HTERT RPE-1 (cell line): ENCODE data around the gene PTCSC3.

Source experiments
- in situ Hi-C: fragments of 300-500 bp; cut with MboI; formaldehyde crosslinking; loops from 4 replicates; pipeline ENCODE4 v1.14.3; 2020; ENCODE audit warnings: low sequenced_read_pairs

Gene PTCSC3

DNA sequence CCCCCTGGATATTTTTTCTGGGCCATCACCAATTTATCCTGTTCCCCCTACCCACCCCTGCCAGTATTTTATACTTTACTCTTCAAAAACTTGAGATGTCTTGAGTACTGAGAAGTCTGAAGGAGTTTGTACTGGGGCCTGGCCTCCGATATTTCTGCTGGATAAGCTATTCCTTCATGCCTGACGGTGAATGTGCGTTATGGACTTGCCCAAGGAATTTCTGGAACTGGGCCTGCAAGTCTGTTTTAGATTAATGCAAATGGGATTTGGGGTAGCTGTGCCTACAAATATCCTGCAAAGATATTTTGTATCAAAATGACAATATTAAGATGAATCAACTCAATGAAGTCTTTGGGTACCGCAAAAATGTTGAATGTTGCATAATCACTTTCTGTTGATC is at the start of gene PTCSC3:
Gene PTCSC3 (minus strand): TSS at position 199 of the 400 bp plus-strand sequence.
- in situ Hi-C loops = no loop called here

DNA sequence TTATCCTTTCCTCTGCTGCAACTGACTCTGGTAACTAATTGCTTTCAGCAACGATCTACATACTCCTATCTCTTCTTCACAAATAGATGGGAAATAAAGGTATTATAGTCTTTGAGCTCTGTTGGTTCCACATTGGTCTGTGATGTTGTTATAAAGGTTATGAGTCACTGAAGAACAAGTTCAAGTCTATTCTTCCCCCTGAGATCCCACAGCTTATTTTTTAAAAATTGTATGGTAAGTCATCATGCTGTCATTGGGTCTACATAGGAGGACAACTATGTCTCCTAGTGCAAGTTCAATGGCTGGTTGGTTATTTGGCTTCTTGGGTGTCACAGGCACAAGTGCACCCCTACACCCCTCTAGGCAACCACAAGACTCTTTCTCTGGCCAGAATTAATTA is 49.6 kb upstream of the PTCSC3 start:
- in situ Hi-C loops = no loop called here

DNA sequence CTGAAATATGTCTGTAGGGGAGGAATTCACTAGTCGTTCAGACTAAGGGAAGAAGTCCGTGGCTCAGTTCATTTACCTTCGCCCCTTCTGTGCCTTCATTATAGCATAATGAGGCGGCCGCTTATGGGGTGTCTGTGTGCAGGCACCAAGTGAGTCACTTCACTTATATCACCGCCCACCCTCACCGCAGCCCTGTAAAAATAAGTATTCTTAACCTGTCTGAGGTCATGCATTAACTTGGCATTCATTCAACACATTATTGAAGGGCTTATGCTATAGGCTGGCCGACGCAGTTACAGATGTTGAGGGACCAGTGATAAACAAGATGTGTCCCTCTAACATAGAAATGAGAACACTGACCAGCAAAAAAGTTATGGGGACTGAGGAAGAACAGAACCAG is 47.7 kb upstream of the PTCSC3 start:
- in situ Hi-C loops = no loop called here

DNA sequence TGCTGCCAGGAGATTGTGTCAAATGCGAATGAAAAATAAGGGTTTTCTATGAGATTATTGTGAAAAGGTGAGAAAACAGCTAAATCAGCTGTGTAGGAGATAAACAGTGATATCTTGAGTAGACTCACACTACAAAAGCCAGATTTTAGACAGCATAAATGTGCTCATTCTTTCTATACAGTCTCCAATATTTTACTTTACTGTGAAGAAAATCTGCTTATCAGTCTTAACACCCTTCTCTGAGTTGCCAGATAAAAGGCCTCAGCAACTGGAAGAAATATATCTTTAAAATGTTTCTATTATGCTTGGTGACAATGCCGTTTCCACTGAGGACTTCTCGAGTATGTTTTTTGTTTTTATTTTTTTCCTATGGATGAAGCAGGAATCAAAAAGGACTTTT is 47.0 kb upstream of the PTCSC3 start:
- in situ Hi-C loops = no loop called here

DNA sequence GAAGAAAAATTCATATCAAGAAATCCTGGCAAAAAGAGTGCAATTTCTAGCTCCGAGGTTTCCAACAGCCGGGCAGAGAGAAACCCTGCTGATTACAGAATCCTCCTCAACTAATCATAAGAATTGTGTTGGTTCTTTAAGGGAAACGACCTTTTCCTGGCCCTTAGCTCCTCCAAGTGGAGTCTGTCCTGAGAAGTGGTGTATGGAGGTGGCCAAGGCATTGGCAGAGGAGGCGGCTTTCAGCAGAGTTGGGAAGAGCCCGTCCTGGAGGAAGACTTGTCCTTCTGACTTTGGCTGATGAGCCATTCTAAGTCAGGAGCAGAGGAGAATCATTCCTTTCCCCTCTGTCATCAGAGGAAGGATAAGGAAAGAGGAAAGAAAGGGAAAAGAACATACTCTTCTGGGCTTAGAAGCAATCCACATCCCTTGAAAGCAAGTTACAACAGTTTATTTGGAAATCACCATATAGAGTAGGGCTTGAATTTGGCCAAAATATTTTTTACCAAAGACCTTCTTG is 46.5 kb upstream of the PTCSC3 start:
- in situ Hi-C loops = no loop called here

DNA sequence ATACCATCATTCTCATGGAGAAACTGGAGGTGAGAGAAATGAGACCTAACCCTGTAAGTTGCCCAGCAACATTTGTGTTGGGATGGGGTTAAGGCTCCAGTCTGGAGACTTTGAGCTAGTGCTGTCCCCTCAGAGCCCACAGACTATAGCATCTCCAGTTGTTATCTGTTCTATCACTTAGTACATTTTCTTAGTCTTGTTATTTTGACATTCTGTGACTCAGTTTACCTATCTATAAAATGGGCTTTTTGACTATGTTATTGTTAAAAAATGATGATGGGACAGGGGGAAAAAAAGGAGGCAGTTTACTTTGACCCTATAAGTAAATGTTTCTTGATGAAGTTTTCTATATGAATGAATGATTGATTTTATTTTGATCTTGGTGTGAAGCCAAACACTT is 45.8 kb upstream of the PTCSC3 start:
- in situ Hi-C loops = no loop called here

DNA sequence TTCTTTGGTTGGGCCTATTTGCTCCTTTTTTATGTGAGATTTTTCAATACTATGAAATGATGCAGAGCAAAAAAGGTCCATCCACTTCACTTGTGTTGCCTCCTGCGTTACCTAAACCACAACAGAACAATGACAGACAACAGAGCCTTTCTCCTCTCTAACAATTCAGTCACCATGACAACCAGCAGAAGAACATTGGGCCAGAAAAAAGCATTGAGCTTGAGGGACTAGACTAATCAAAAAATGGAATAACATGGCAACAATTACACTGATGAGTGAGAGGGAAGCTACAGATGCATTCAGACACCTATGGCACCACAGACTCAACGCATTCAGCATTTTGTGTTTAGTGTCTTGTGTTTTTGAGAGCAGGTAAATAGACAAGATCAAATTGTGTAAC is 44.6 kb upstream of the PTCSC3 start:
- in situ Hi-C loops = no loop called here

DNA sequence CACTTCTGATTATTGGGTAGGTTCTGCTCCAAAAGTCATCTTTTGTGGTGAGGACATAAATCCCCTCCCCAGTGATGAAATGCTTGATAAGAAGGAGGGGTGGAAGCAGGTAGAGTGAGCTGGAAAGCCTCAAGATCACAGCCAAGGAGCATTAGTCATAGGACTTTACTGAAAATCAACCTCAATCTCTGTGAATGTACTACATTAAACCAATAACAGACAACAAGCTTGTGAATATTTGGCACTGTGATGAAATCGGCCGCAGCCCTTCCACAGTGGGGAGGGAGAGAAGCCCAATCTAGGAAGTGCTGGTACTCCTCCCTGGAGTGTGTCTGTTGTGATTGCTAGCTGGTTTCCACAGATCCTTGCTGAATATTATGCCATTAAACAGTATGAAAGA is 41.2 kb upstream of the PTCSC3 start:
- in situ Hi-C loops = no loop called here

DNA sequence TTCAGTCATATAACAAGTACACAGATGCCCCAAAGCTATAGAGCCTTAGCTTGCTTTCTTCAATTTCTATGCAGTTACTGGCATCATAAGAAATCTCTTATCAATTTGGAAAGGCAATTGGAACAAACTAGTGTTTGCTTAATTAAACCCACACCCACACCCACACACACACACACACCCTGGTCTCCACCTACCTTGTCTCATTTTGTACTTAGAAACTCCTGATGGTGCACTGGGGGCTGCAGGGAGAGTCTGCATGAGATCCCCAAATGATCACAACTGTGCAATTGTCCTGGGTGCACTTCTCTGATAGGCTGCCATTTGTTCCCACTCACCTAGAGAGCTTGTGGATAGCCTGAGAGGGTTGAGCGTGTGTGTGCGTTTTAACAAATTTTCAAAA is 40.5 kb upstream of the PTCSC3 start:
- in situ Hi-C loops = no loop called here

DNA sequence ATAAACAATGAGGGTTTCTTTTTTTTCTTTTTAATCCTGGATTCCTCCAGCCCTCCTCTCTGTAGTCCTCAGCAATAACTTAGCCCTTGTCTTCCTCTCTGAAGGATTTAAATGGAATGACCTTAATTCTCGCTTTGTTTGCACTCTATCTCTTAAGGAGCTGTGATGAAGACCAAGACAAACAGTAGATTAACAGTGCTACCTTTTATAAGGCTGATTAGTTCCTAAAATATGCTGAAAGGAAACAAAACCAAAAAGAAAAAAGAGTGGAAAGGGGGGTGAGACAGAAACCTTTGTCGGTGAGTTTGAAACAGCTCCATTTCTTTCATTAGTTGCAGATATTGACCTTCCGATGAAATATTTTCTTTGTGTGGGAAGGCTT is 38.7 kb upstream of the PTCSC3 start:
- in situ Hi-C loops = no loop called here

DNA sequence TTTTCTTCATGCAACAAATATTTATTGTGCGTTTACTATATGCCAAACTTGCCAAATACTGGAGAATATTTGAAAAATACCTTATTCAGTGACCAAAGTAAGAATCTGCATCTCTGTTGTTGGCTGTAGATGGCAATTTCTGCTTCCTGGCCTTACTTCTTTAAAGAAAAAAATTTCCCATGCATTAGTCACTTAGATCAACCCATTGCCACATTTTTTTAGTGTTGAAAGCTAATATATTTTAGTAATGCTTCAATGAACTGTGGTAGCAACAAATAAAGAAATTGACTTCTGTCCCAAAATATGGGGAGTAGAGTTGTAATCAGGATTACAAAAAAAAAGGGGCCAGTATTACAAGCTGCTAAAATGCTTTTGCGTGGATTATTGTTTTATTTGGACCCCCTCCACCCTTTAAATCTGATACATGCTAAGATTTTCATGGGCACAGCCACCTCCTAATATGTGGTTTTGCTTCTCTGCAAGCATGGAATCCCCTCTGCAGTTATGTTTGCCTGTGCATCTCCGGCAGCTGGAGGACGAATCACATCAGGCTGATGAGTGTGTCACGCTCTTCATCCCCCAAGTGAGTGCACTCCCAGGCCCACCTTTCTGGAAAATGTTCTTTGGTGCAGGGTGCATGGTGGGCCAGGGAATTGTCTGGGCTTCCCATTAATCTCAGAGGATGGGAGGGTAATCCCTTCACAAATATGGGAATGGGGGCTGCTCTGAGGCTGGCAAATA is 38.1 kb upstream of the PTCSC3 start:
- in situ Hi-C loops = no loop called here

DNA sequence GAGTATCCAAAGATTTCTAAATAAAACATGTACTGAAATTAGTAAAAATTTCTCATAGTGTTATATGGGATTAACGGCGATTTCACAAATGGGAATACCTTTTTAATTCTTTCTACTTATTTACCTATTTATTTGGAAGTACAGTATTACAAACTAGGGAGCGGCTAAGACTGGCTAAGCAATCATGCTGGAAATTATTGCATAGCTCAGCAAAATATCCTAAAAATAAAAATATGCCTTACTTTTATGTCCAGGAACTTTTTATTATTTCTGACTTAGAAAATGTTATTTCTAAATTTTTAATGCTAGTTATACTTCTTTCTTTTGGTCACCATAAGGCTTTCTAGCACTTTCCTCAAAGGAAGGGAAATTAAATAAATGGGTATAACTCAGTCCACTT is 36.5 kb upstream of the PTCSC3 start:
- in situ Hi-C loops = no loop called here

DNA sequence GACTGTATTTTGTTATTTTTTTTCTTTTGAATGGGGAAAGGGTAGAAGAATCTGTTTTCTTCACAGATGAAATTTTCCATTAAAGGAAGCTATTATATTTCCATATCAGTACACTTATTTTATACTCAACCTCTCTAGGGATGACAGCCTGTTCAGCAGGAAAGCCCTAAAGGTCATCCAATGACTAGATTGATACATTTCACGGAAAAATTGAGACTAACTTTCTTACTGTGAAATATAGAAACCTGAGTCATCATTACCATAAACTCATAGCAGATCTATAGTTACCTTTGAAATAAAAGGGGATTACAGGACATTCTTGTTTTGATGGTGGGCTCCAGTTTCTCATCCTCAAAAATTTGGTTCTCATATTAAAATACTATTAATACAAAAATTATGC is 36.1 kb upstream of the PTCSC3 start:
- in situ Hi-C loops = no loop called here

DNA sequence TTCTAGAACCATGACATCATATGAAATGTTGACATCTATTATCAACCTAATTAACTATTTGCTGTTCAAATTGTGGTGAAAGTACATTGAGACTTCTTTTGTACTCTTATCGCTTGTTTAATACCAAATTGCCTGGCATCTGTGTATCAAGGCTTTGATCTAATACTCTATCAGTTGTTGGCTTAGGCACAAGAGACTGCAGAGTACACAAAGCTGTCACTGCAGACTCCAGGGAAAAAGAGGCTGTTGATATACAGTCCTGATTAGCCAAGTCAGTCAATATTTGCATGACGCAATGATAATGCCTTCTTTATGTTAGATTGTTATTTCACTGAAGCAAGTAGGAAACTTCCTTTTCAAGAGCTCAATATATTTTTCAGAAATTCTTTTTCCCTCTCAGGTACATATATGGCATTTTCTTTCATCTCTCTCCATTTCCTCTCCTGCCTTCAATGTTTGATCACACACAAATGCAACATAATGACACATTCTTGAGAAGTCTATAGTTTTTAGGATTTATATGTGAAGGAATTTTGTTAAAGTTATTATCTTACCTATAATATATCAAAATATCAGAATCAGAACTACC is 32.3 kb upstream of the PTCSC3 start:
- in situ Hi-C loops = no loop called here

DNA sequence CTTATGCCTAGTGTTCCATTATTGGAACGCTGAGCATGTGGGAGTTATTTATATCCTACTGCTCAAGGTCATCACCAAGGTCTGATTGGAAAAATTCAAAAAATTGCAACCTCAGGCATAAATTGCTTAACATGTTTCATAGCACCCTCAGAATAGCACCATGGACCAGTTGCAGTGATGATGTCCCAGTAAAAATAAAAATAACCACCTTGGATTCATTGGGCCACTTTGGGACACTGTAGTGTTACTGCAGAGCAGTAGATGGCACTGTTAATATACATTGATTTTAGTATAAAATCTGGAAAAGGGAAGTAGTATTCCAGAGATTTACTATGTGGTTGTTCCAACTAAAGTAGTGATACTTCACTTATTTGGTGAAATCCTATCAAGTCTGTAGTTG is 31.0 kb upstream of the PTCSC3 start:
- in situ Hi-C loops = no loop called here

DNA sequence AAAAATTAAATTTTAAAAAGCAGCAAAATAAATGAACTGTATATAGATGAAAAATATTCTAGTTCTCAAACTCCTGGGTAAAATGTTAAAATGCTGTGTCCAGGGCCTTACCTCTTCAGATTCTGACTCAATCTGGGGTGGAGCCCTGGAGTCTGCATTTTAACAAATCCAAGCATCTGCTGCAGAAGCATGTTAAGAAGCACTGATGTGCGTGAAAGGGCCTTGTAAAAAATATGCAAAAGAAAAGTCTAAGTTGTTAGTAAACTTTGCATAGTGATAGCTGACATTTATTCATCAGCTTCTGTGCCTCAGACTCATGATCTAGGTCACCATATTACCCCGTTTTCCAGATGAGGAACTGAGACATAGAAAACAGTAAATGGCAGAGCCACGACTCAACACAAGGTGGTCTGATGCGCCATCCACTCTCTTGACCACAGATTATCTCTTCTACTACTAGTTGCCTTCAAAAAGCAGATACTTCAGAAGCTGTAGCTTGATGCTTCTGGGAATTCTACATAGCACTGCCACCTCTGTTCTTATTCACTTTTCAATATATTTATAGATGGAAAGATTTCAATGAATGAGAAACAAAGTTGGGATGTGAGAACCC is 28.0 kb upstream of the PTCSC3 start:
- in situ Hi-C loops = no loop called here

DNA sequence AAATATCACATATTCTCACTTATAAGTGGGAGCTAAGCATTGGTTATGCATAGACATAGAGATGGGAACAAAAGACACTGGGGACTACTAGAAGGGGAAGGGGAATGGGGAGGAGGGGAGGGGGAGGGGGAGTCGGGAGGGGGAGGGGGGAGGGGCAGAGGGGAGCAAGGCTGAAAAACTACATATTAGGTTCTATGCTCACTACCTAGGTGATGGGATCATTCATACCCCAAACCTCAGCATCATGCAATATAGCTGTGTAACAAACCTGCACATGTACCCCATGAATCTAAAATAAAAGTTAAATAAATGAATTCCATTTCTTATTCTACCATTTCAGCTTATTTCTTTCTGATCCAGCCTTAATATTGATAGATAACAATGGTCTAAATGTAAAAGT is 21.9 kb upstream of the PTCSC3 start:
- in situ Hi-C loops = no loop called here

DNA sequence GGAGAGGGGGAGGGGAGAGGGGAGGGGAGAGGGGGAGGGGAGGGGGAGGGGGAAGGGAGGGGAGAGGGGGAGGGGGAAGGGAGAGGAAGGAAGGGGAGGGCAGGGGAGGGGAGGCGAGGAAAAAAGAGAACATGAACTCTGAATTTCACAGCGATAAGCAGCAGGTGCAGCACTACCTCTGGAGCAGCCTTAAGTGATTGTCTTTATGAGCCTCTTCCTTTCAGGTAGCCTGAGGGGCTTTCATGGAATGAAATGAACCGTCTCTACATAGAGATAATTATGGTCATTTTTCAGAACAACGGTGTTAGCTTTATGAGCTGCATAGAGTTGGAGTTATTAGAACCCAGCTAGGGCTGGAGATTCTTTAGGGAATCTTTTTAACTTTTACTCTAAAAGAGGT is 18.1 kb upstream of the PTCSC3 start:
- in situ Hi-C loops = no loop called here

DNA sequence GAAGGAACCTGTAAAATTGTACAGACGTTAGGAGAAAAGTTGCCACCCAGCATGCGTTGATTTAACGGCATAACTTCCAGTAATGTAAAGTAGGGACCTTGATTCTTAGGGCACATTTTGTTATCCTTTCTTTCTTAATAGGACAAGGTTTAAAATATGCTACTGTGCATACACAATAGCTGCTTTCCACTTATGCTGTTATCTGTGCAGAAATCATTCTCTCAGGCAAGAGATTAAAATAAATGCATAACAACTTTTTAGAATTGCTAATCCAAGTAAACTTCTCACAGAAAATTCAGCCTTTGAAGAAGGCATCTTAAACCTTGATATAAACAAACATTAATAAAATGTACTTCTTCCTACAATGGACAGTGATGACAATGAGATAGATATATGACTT is 16.0 kb upstream of the PTCSC3 start:
- in situ Hi-C loops = no loop called here

DNA sequence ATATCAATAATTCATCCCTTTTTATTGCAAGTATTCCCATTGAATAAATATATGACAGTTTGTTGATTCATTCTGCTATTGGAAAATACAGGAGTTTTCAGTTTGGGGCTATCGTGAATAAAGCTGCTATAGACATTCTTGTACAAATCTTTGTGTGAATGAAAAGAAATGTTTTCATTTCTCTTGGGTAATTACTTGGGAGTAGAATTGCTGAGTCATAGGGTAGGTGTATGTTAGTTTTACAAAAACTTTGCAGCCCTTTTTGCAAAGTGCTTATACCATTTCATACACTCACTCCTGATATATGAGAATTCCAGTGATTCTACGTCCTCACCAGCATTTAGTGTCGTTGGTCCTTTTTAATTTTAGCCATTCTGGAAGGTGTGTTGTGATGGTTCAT is 6.9 kb upstream of the PTCSC3 start:
- in situ Hi-C loops = no loop called here

DNA sequence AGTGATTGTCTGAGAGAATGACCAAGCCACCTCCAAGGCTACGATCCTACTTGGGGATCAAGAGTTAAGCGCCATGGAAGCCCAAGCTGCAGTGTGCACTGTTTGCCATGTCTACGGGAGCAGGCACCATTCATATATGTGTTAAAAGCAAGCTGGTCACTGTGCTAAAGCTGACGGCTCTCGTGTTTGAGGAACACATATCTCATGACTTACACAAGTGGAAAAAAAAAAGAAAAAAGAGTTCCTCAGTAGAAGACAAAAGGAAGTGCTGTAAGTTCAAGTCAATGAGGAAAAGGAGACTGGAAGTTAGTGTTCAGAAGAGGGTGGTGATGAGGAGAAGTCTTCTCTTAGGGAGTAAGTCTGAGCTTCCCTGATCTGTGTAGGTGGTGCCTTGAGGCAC is 4.9 kb upstream of the PTCSC3 start:
- in situ Hi-C loops = no loop called here

DNA sequence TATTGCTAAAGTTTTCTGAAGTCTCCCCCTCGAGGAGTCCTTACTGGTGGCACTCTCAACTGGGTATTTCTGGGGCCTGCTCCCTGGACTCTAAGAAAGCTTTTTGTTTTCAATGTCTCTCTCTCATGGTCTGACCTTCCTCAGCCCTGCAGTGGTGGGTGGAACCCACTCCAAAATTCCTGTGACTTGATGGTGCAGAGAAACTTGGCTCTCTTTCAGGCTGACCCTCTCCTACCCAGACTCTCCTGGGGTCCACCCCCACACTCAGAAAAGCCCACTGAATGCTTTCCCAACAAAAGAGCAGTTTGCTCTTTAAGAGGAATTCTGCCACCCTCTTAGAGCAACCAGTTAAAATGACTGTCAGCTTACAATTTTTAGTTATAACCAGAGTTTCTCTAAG is 967 bp upstream of the PTCSC3 start:
- in situ Hi-C loops = no loop called here
